NOMO-1 treated with DMSO at 0.1 percent for 48 hours (cell line): ENCODE data around the gene SYT12.

Experiments
- DNase-seq: peaks from one replicate; lab custom pipeline; 2025; ENCODE audit not compliant: unreplicated experiment; lab: John Stamatoyannopoulos, UW

SYT12 gene

GRCh38 chr11:67098799-67099429 is 76.0 kb downstream of the SYT12 start:
- DNase-seq, result no peak

- DNase-seq, result no peak
These were observed 76.9 kb downstream of the SYT12 start for GRCh38 chr11:67099831-67100324.
